A673 (cell line): ENCODE measurements around the gene RTEL1.

Source experiments
- CTCF ChIP-seq: fragments of 300-800, 200-600 bp; sonication (generic); conservative IDR thresholded peaks from 2 replicates; pipeline ENCODE4 v1.5.1; 2017; ENCODE audit warnings: low read depth, mild to moderate bottlenecking, antibody characterized with exemption, low read length, moderate library complexity, mixed read lengths
- EZH2 ChIP-seq: fragments of 200-600 bp; sonication (generic); IDR thresholded peaks from 2 replicates; pipeline ENCODE4 v1.6.1; 2017; ENCODE audit warnings: borderline replicate concordance, low read depth, mild to moderate bottlenecking, mixed read lengths, antibody characterized with exemption, low read length; ENCODE audit not compliant: poor library complexity, severe bottlenecking

- TF ChIP-seq CTCF (no peak), EZH2 (no peak)
These were observed 33.8 kb downstream of the RTEL1 start for GRCh38 chr20:63691711-63692435.
